Panc1 (cell line): ENCODE results near the gene KCTD4. TPM values are rescaled to one million over a fixed set of nuclear protein-coding genes. Genes with fewer than 3 reads are reported as not detected.
A peak's percentile ranks its signal among the peaks of the same experiment; 100 is the strongest.

ENCODE experiments used
- ATAC-seq: fragments of 200-7000 bp; cut with Tn5 transposase; 2 replicates; pipeline ENCODE4 v1.9.1; 2020; ENCODE audit warnings: mild to moderate bottlenecking, moderate library complexity
- BruUV-seq: library from RNA; stranded (reverse); fragments of 400-500 nt; replicated peaks from 2 replicates; lab custom pipeline; 2021; lab: Mats Ljungman, UMichigan
- CTCF ChIA-PET: fragments of 300-600 bp; sonication (Branson Sonifier 250); formaldehyde crosslinking; loops from one replicate; lab custom pipeline; 2022; ENCODE audit warnings: antibody characterized with exemption; lab: Charles Lee
- POLR2A ChIA-PET: fragments of 300-600 bp; sonication (Branson Sonifier 250); formaldehyde crosslinking; loops from one replicate; lab custom pipeline; 2022; ENCODE audit warnings: antibody characterized with exemption; lab: Charles Lee
- DNase-seq: peaks from one replicate; pipeline ENCODE4 v3.0.0-alpha.2; 2010; ENCODE audit warnings: low read depth, low spot score
- H3K27ac ChIP-seq: 2 replicates; pipeline ENCODE4 v1.5.1; 2011; ENCODE audit warnings: mild to moderate bottlenecking, low read length, inconsistent platforms
- H3K27me3 ChIP-seq: fragments of 200-500 bp; sonication (Bioruptor generic); 2 replicates; pipeline ENCODE4 v1.6.0; 2014; ENCODE audit warnings: low read length, inconsistent platforms; ENCODE audit not compliant: control insufficient read depth, insufficient read depth
- H3K36me3 ChIP-seq: fragments of 200-500 bp; sonication (Bioruptor generic); 2 replicates; pipeline ENCODE4 v1.5.1; 2014; ENCODE audit warnings: inconsistent platforms, mild to moderate bottlenecking, low read length, moderate library complexity; ENCODE audit not compliant: control insufficient read depth, insufficient read depth
- H3K4me1 ChIP-seq: 2 replicates; pipeline ENCODE4 v1.5.1; 2011; ENCODE audit warnings: inconsistent platforms, mild to moderate bottlenecking, low read length, moderate library complexity; ENCODE audit not compliant: control insufficient read depth, insufficient read depth
- H3K4me3 ChIP-seq, 2 experiments: 2 replicates each; pipeline ENCODE4 v1.5.1; 2011 to 2012; ENCODE audit warnings: low read depth in 2 of 2, low read length in 2 of 2, mild to moderate bottlenecking in 2 of 2, inconsistent platforms in 1 of 2, moderate library complexity in 1 of 2
- H3K9me3 ChIP-seq: fragments of 200-500 bp; sonication (Bioruptor generic); 2 replicates; pipeline ENCODE4 v1.5.1; 2014; ENCODE audit warnings: low read depth, mild to moderate bottlenecking, inconsistent platforms, low read length, moderate library complexity; ENCODE audit not compliant: control insufficient read depth, insufficient read depth
- CTCF ChIP-seq: fragments of 450-650 bp; IDR thresholded peaks from 2 replicates; pipeline ENCODE4 v1.5.1; 2017; ENCODE audit warnings: mild to moderate bottlenecking
- POLR2AphosphoS5 ChIP-seq: IDR thresholded peaks from 2 replicates; pipeline ENCODE4 v1.6.1; 2012; ENCODE audit warnings: mild to moderate bottlenecking, low read depth, low read length, moderate library complexity
- REST ChIP-seq, 2 experiments: IDR thresholded peaks; 2 replicates each; pipeline ENCODE4 v1.6.1; 2011 to 2012; ENCODE audit warnings: low read depth in 2 of 2, control low read depth in 1 of 2, low read length in 1 of 2, mild to moderate bottlenecking in 1 of 2, moderate library complexity in 1 of 2; ENCODE audit not compliant: insufficient read depth in 1 of 2
- SIN3A ChIP-seq: IDR thresholded peaks from 2 replicates; pipeline ENCODE4 v1.6.1; 2012; ENCODE audit warnings: low read depth, mild to moderate bottlenecking, low read length, moderate library complexity, borderline replicate concordance; ENCODE audit not compliant: insufficient read depth
- TCF7L2 ChIP-seq: IDR thresholded peaks from 2 replicates; pipeline ENCODE4 v1.6.1; 2011; ENCODE audit warnings: mild to moderate bottlenecking, low read depth, low read length, inconsistent platforms
- in situ Hi-C: cut with HindIII; loops from 2 replicates; pipeline ENCODE4 v1.10.0; 2016; ENCODE audit warnings: low sequenced_read_pairs, low pct_unique_long_range_greater_than_20kb
- intact Hi-C: fragments of 100-400 bp; cut with micrococcal nuclease; formaldehyde crosslinking; loops from one replicate; pipeline ENCODE4 v1.10.0; 2022; ENCODE audit not compliant: unreplicated experiment
- total RNA-seq: library from RNA; stranded (reverse); gene quantifications from one replicate; pipeline ENCODE4 v1.2.1, GENCODE V29; 2021; ENCODE audit not compliant: unreplicated experiment

KCTD4 gene
- total RNA-seq, 1 experiment from 2014 or later, result not detected

- Histone ChIP-seq H3K27me3 (no peaks in the 10 kb centered on the region), H3K27ac (no peak overlapping the region), H3K9me3 (no peaks in the 10 kb centered on the region), H3K4me3 (no peak overlapping the region), H3K36me3 (no peaks in the 10 kb centered on the region), H3K4me1 (peaks cover 2% of the 10 kb centered on the region)
- no TSS peak for BruUV-seq
- TF ChIP-seq TCF7L2 (no peak), CTCF (no peak), SIN3A (no peak), POLR2AphosphoS5 (no peak), REST (IDR thresholded peaks at IDR 0.05; ENCODE audit: insufficient read depth in 1 of 2, low read depth in 2 of 2, low read length in 1 of 2) (no peak)
- in situ Hi-C loops (no loop called here), intact Hi-C loops (no loop called here)
- DNase-seq (no peak), ATAC-seq (no peak)
- CTCF ChIA-PET, result no interaction called here
- POLR2A ChIA-PET, result no interaction called here
These were observed 5.4 kb downstream of the KCTD4 start for GRCh38 chr13:45195421-45195820.

DNA sequence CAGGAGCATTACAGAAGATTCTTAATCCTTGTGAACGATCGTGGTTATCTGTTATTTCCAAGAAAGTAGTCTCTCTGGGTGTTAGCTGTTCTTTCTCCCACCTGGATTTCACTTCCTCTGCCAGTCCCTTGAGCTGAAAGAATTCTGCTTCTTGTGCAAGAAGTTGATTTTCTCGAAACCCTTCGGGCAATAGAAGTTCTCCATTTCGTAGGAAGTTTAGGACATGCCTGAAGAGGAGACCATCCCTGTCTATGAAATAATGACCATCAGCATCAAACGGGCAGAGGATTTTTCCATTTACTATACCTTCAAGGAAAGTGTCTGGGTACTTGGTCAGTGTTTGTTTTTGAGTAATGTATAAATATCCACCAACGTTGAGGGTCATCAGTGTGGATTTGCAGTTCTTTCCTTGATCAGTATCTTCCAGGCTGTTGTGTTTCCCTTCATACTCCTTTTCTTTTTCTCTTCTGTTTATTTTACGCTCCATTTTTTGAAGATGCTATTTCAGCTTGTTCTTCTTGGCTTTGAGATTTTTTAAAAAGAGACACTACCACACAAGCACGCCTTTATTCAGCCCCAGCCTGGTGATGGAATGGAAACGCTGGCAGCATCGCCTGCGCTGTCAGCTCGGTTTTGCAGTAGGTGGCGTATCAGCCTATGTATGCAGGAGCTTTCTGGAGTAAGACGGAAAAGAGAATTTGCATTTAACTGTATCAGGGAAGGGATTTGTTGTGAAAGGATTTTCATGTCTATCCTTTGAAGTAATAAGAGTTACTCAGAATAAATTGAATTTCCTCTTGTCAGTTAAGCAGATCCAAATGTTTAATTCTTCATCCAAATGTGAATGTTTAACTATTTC is 6.5 kb downstream of the KCTD4 start:
- ATAC-seq (no peak), DNase-seq (no peak)
- BruUV-seq, result no TSS peak
- TF ChIP-seq SIN3A (no peak), POLR2AphosphoS5 (no peak), CTCF (peak; percentile 51), TCF7L2 (no peak)
- Histone ChIP-seq H3K36me3 (no peaks in the 10 kb centered on the region), H3K27me3 (no peaks in the 10 kb centered on the region), H3K27ac (no peak overlapping the region), H3K9me3 (no peaks in the 10 kb centered on the region), H3K4me1 (peaks cover 2% of the 10 kb centered on the region), H3K4me3 (no peak overlapping the region)
- ChIA-PET POLR2A (no interaction called here), CTCF (no interaction called here)
- intact Hi-C loops, result no loop called here
- in situ Hi-C loops, result no loop called here
